WTC11 (cell line): ENCODE data around the gene RRP12. TPM values are rescaled to one million over a fixed set of nuclear protein-coding genes. Genes with fewer than 3 reads are reported as not detected.

Experiments
- ATAC-seq: fragments of 200-7000 bp; cut with Tn5 transposase; 2 replicates; pipeline ENCODE4 v1.10.0; 2021; ENCODE audit warnings: mild to moderate bottlenecking, moderate library complexity
- CTCF ChIA-PET: fragments of 300-600 bp; sonication (Branson Sonifier 250); formaldehyde crosslinking; loops from one replicate; lab custom pipeline; 2021; ENCODE audit warnings: antibody characterized with exemption; lab: Charles Lee
- POLR2A ChIA-PET: fragments of 350-600 bp; sonication (Branson Sonifier 250); formaldehyde crosslinking; loops from one replicate; lab custom pipeline; 2021; ENCODE audit warnings: antibody characterized with exemption; lab: Charles Lee
- DNase-seq: peaks from one replicate; pipeline ENCODE4 v3.0.0; 2021; ENCODE audit warnings: low spot score
- H3K27ac Mint-ChIP-seq: 2 replicates; pipeline ENCODE4 v1.8.0; 2021; ENCODE audit warnings: mixed read lengths
- H3K27me3 Mint-ChIP-seq: 2 replicates; pipeline ENCODE4 v1.8.0; 2021; ENCODE audit warnings: low read depth, mild to moderate bottlenecking, moderate library complexity, mixed read lengths
- H3K36me3 Mint-ChIP-seq: 2 replicates; pipeline ENCODE4 v1.8.0; 2021; ENCODE audit warnings: mixed read lengths
- H3K4me1 Mint-ChIP-seq: 2 replicates; pipeline ENCODE4 v1.8.0; 2022; ENCODE audit warnings: mixed read lengths
- H3K4me3 Mint-ChIP-seq: 2 replicates; pipeline ENCODE4 v1.8.0; 2021; ENCODE audit warnings: mild to moderate bottlenecking, moderate library complexity, mixed read lengths
- H3K9me3 Mint-ChIP-seq: 2 replicates; pipeline ENCODE4 v1.8.0; 2021; ENCODE audit warnings: mixed read lengths
- ARID4B ChIP-seq: sonication (generic); formaldehyde crosslinking; IDR thresholded peaks from 2 replicates; pipeline ENCODE4 v1.8.0; 2023; ENCODE audit warnings: missing genetic modification reagents, mild to moderate bottlenecking, borderline replicate concordance
- ATF1 ChIP-seq: sonication (generic); formaldehyde crosslinking; IDR thresholded peaks from 2 replicates; pipeline ENCODE4 v1.8.1; 2023; ENCODE audit warnings: mild to moderate bottlenecking, moderate library complexity, missing genetic modification reagents
- ATF3 ChIP-seq: sonication (generic); formaldehyde crosslinking; conservative IDR thresholded peaks from 2 replicates; pipeline ENCODE4 v1.8.1; 2022; ENCODE audit warnings: mild to moderate bottlenecking, missing genetic modification reagents
- CDX4 ChIP-seq: fragments of 250-450 bp; sonication (Bioruptor Pico); IDR thresholded peaks from 2 replicates; pipeline ENCODE4 v1.9.0; 2021; ENCODE audit warnings: moderate library complexity, mild to moderate bottlenecking, inconsistent platforms, borderline replicate concordance
- CREB1 ChIP-seq: sonication (generic); formaldehyde crosslinking; IDR thresholded peaks from 2 replicates; pipeline ENCODE4 v1.8.0; 2023; ENCODE audit warnings: mild to moderate bottlenecking, missing genetic modification reagents
- IRF2 ChIP-seq: sonication (generic); formaldehyde crosslinking; IDR thresholded peaks from 2 replicates; pipeline ENCODE4 v1.8.0; 2022; ENCODE audit warnings: low read depth, missing genetic modification reagents, borderline replicate concordance
- MXD4 ChIP-seq: fragments of 250-450 bp; sonication (Bioruptor Pico); IDR thresholded peaks from 2 replicates; pipeline ENCODE4 v1.8.0; 2021; ENCODE audit warnings: mild to moderate bottlenecking, moderate library complexity, borderline replicate concordance
- NR1H2 ChIP-seq: sonication (generic); formaldehyde crosslinking; IDR thresholded peaks from 2 replicates; pipeline ENCODE4 v1.9.0; 2021; ENCODE audit warnings: mild to moderate bottlenecking, moderate library complexity, missing genetic modification reagents
- SOX15 ChIP-seq: fragments of 250-450 bp; sonication (Bioruptor Pico); IDR thresholded peaks from 2 replicates; pipeline ENCODE4 v1.9.0; 2021; ENCODE audit warnings: mild to moderate bottlenecking
- USF2 ChIP-seq: sonication (generic); formaldehyde crosslinking; IDR thresholded peaks from 2 replicates; pipeline ENCODE4 v1.8.1; 2023; ENCODE audit warnings: mild to moderate bottlenecking, missing genetic modification reagents, moderate library complexity
- ZNF219 ChIP-seq: sonication (generic); formaldehyde crosslinking; IDR thresholded peaks from 2 replicates; pipeline ENCODE4 v1.8.0; 2023; ENCODE audit warnings: missing genetic modification reagents, mild to moderate bottlenecking, borderline replicate concordance
- ZNF281 ChIP-seq: sonication (generic); formaldehyde crosslinking; IDR thresholded peaks from 2 replicates; pipeline ENCODE4 v1.8.0; 2023; ENCODE audit warnings: mild to moderate bottlenecking, missing genetic modification reagents
- ZNF416 ChIP-seq: fragments of 250-450 bp; sonication (Bioruptor Pico); IDR thresholded peaks from 2 replicates; pipeline ENCODE4 v1.9.0; 2021; ENCODE audit warnings: mild to moderate bottlenecking, inconsistent platforms
- total RNA-seq: library from RNA; stranded (reverse); gene quantifications from 3 replicates; pipeline ENCODE4 v1.2.3, GENCODE V29; 2021

Gene RRP12
- total RNA-seq, 1 experiment from 2014 or later = 56.6 TPM

GRCh38 chr10:97372233-97372875, 28.8 kb downstream of the RRP12 start:
- ChIA-PET POLR2A (no interaction called here), CTCF (no interaction called here)
- ATAC-seq (no peak), DNase-seq (no peak)
- TF ChIP-seq ZNF219 (CRISPR knock-in tag) (no peak), USF2 (CRISPR knock-in tag) (no peak), ARID4B (CRISPR knock-in tag) (no peak), ATF1 (no peak), MXD4 (CRISPR knock-in tag) (no peak), SOX15 (CRISPR knock-in tag) (no peak), NR1H2 (no peak), ZNF416 (CRISPR knock-in tag) (no peak), ATF3 (CRISPR knock-in tag) (no peak), IRF2 (CRISPR knock-in tag) (no peak), CDX4 (CRISPR knock-in tag) (no peak)
- H3K27me3 Mint-ChIP-seq = no peaks in the 10 kb centered on the region
- peaks cover 51% of the 10 kb centered on the region for H3K36me3 Mint-ChIP-seq
- no peak overlapping the region for H3K27ac Mint-ChIP-seq
- H3K9me3 Mint-ChIP-seq = no peaks in the 10 kb centered on the region
- no peak overlapping the region for H3K4me3 Mint-ChIP-seq
- no peaks in the 10 kb centered on the region for H3K4me1 Mint-ChIP-seq

- H3K27me3 Mint-ChIP-seq = no peaks in the 10 kb centered on the region
- no peak for TF ChIP-seq ZNF281 (CRISPR knock-in tag)
- TF ChIP-seq CREB1 (CRISPR knock-in tag) = no peak
- TF ChIP-seq, all 79 proteins: peak for 0
- POLR2A ChIA-PET = no interaction called here
- H3K9me3 Mint-ChIP-seq = no peaks in the 10 kb centered on the region
- CTCF ChIA-PET = no interaction called here
- no peak for DNase-seq
- H3K4me3 Mint-ChIP-seq = no peak overlapping the region
- H3K4me1 Mint-ChIP-seq = no peaks in the 10 kb centered on the region
- peaks cover 57% of the 10 kb centered on the region for H3K36me3 Mint-ChIP-seq
- no peak overlapping the region for H3K27ac Mint-ChIP-seq
- ATAC-seq = no peak
Measured at GRCh38 chr10:97371696-97372095, 29.4 kb downstream of the RRP12 start.
